Liver (tissue), 9 donors: ENCODE measurements around the gene ARHGAP12. TPM values are rescaled to one million over a fixed set of nuclear protein-coding genes. Genes with fewer than 3 reads are reported as not detected.

ENCODE experiments used
- DNase-seq: peaks from one replicate; pipeline ENCODE4 v3.0.0-alpha.2; 2017; ENCODE audit warnings: low spot score
- H3K27ac ChIP-seq, 2 donors: one replicate each; pipeline ENCODE4 v1.7.0; 2013; ENCODE audit warnings: inconsistent platforms in 2 of 2, low read length in 2 of 2, control low read depth in 1 of 2, low read depth in 1 of 2, mild to moderate bottlenecking in 1 of 2
- H3K27me3 ChIP-seq, 4 donors: one replicate each; pipeline versions ENCODE4 v1.6.1 to v1.7.0; 2013; ENCODE audit warnings: low read length in 3 of 4, inconsistent platforms in 1 of 4, mild to moderate bottlenecking in 1 of 4, moderate library complexity in 1 of 4; ENCODE audit not compliant: control insufficient read depth in 4 of 4, insufficient read depth in 4 of 4
- H3K36me3 ChIP-seq, 4 donors: one replicate each; pipeline versions ENCODE4 v1.6.1 to v1.7.0; 2013; ENCODE audit warnings: low read length in 3 of 4, mild to moderate bottlenecking in 3 of 4, low read depth in 1 of 4, moderate library complexity in 1 of 4; ENCODE audit not compliant: control insufficient read depth in 4 of 4, insufficient read depth in 3 of 4
- H3K4me1 ChIP-seq, 4 donors: one replicate each; pipeline versions ENCODE4 v1.6.1 to v1.7.0; 2013; ENCODE audit warnings: low read length in 3 of 4, mild to moderate bottlenecking in 3 of 4, moderate library complexity in 1 of 4; ENCODE audit not compliant: control insufficient read depth in 4 of 4, insufficient read depth in 4 of 4
- H3K4me3 ChIP-seq, 3 donors: one replicate each; pipeline versions ENCODE4 v1.6.1 to v1.7.0; 2013; ENCODE audit warnings: low read length in 3 of 3, control low read depth in 1 of 3, low read depth in 1 of 3, mild to moderate bottlenecking in 1 of 3
- H3K9ac ChIP-seq, 2 donors: one replicate each; pipeline ENCODE4 v1.7.0; 2013; ENCODE audit warnings: low read length in 2 of 2, mild to moderate bottlenecking in 2 of 2, moderate library complexity in 2 of 2, control low read depth in 1 of 2, low read depth in 1 of 2
- H3K9me3 ChIP-seq, 4 donors: one replicate each; pipeline versions ENCODE4 v1.6.1 to v1.7.0; 2013; ENCODE audit warnings: low read length in 3 of 4; ENCODE audit not compliant: control insufficient read depth in 4 of 4
- ATF3 ChIP-seq: IDR thresholded peaks from 2 replicates; pipeline ENCODE4 v1.6.1; 2016; ENCODE audit warnings: antibody characterized with exemption
- CTCF ChIP-seq: fragments of 150-350 bp; IDR thresholded peaks from 2 replicates; pipeline ENCODE4 v1.5.1; 2017; ENCODE audit warnings: improper control_type of control experiment, low read depth, low read length; ENCODE audit not compliant: missing input control
- EGR1 ChIP-seq, 2 donors: IDR thresholded peaks; 2 replicates each; pipeline ENCODE4 v1.6.1; 2016 to 2018; ENCODE audit warnings: antibody characterized with exemption in 2 of 2, low read depth in 2 of 2
- FOXA1 ChIP-seq: IDR thresholded peaks from 2 replicates; pipeline ENCODE4 v1.6.1; 2016; ENCODE audit warnings: antibody characterized with exemption
- FOXA2 ChIP-seq: IDR thresholded peaks from 2 replicates; pipeline ENCODE4 v1.6.1; 2016; ENCODE audit warnings: antibody characterized with exemption
- GABPA ChIP-seq, 2 donors: IDR thresholded peaks in 1 of 2; conservative IDR thresholded peaks in 1 of 2; 2 replicates each; pipeline ENCODE4 v1.6.1; 2016; ENCODE audit warnings: antibody characterized with exemption in 2 of 2, mild to moderate bottlenecking in 1 of 2, moderate library complexity in 1 of 2
- HNF4A ChIP-seq, 2 donors: conservative IDR thresholded peaks; 2 replicates each; pipeline ENCODE4 v1.6.1; 2016; ENCODE audit warnings: antibody characterized with exemption in 2 of 2, mild to moderate bottlenecking in 2 of 2
- HNF4G ChIP-seq: IDR thresholded peaks from 2 replicates; pipeline ENCODE4 v1.6.1; 2016; ENCODE audit warnings: antibody characterized with exemption
- JUND ChIP-seq, 2 donors: IDR thresholded peaks; 2 replicates each; pipeline ENCODE4 v1.6.1; 2016; ENCODE audit warnings: antibody characterized with exemption in 2 of 2
- MAX ChIP-seq: IDR thresholded peaks from 2 replicates; pipeline ENCODE4 v1.6.1; 2016; ENCODE audit warnings: antibody characterized with exemption
- NR2F2 ChIP-seq: IDR thresholded peaks from 2 replicates; pipeline ENCODE4 v1.6.1; 2016; ENCODE audit warnings: antibody characterized with exemption
- RAD21 ChIP-seq, 2 donors: IDR thresholded peaks; 2 replicates each; pipeline ENCODE4 v1.6.1; 2016; ENCODE audit warnings: antibody characterized with exemption in 2 of 2, mild to moderate bottlenecking in 2 of 2
- REST ChIP-seq: IDR thresholded peaks from 2 replicates; pipeline ENCODE4 v1.6.1; 2016; ENCODE audit warnings: antibody characterized with exemption, mild to moderate bottlenecking
- RXRA ChIP-seq, 2 donors: IDR thresholded peaks; 2 replicates each; pipeline ENCODE4 v1.6.1; 2017 to 2018; ENCODE audit warnings: antibody characterized with exemption in 2 of 2, mild to moderate bottlenecking in 1 of 2
- SP1 ChIP-seq: IDR thresholded peaks from 2 replicates; pipeline ENCODE4 v1.6.1; 2018; ENCODE audit warnings: antibody characterized with exemption, mild to moderate bottlenecking
- TAF1 ChIP-seq: conservative IDR thresholded peaks from 2 replicates; pipeline ENCODE4 v1.6.1; 2016; ENCODE audit warnings: antibody characterized with exemption, mild to moderate bottlenecking
- YY1 ChIP-seq: IDR thresholded peaks from 2 replicates; pipeline ENCODE4 v1.6.1; 2016; ENCODE audit warnings: antibody characterized with exemption, mild to moderate bottlenecking
- ZBTB33 ChIP-seq: IDR thresholded peaks from 2 replicates; pipeline ENCODE4 v1.6.1; 2016; ENCODE audit warnings: antibody characterized with exemption
- WGBS: extraction: QIAGEN DNeasy Blood & Tissue Kit; methylation state at CpG from one replicate; pipeline ENCODE4 v1.1.7; 2013; 5-methylcytosine and 5-hydroxymethylcytosine counted together
- polyA plus RNA-seq, 2 donors: library from polyadenylated mRNA; stranded (reverse) in 1 of 2; unstranded in 1 of 2; fragments of 200-250 nt in 1 of 2; fragments of >200 nt in 1 of 2; fragmentation: Nextera tagmentation in 1 of 2; extraction: Ambion mirVana in 1 of 2; gene quantifications; one replicate each; pipeline versions ENCODE4 v1.2.1 to v1.2.3, GENCODE V29; 2013 to 2015
- total RNA-seq, 2 donors: library from RNA; depleted of rRNA; stranded (reverse); fragments of >200 nt; gene quantifications; one replicate each; pipeline ENCODE4 v1.2.3, GENCODE V29; 2014
- donor health status: healthy.
- donor health status: healthy.
- donor health status: healthy.
- donor health status: healthy.
- donor health status: healthy.

ARHGAP12 gene
- total and polyA plus RNA-seq, 4 donors: 7.0 to 29.1 (median 12.3) TPM

- Histone ChIP-seq H3K9ac (no peak overlapping the region), H3K27ac (no peak overlapping the region), H3K36me3 (peaks cover 0 to 1% (median 0%) of the 10 kb centered on the region in 4 donors), H3K4me1 (no peaks in the 10 kb centered on the region), H3K4me3 (no peak overlapping the region), H3K9me3 (no peaks in the 10 kb centered on the region), H3K27me3 (no peaks in the 10 kb centered on the region)
- TF ChIP-seq FOXA2: no peak
- no peak for TF ChIP-seq YY1
- no peak for TF ChIP-seq RXRA (IDR thresholded peaks at IDR 0.05)
- no peak for TF ChIP-seq JUND (IDR thresholded peaks at IDR 0.05)
- no peak for TF ChIP-seq ZBTB33
- no peak for TF ChIP-seq SP1
- no peak for TF ChIP-seq MAX
- TF ChIP-seq ATF3: no peak
- no peak for TF ChIP-seq FOXA1
- no peak for TF ChIP-seq EGR1 (IDR thresholded peaks at IDR 0.05; ENCODE audit: low read depth in 2 of 2)
- TF ChIP-seq CTCF: no peak
- no peak for TF ChIP-seq TAF1
- TF ChIP-seq REST: no peak
- TF ChIP-seq NR2F2: no peak
- TF ChIP-seq HNF4G: no peak
- TF ChIP-seq RAD21 (IDR thresholded peaks at IDR 0.05): no peak
- TF ChIP-seq GABPA (IDR thresholded peaks at IDR 0.05 in 1 of 2, conservative IDR thresholded peaks at IDR 0.05 in 1 of 2): no peak
- no peak for TF ChIP-seq HNF4A (conservative IDR thresholded peaks at IDR 0.05)
- 97% methylated on average over 1 of the region's 1 CpG for WGBS
- no peak for DNase-seq
Measured at GRCh38 chr10:31829776-31830175, 98.9 kb downstream of the ARHGAP12 start.
